HAP-1 (cell line): ENCODE data around the gene TXN.
"Not testable (repeated sequence)": the region's sequence is repeated elsewhere in the genome, so short reads cannot be mapped to it uniquely, and the experiment has no call there.

Experiments used
- DNase-seq, 2 experiments: peaks; one replicate each; pipeline ENCODE4 v3.0.0-alpha.2; 2016 to 2020; ENCODE audit warnings: low spot score in 2 of 2
- H3K27me3 ChIP-seq: fragments of 250-450 bp; sonication (Bioruptor Pico); 2 replicates; pipeline ENCODE4 v1.5.1; 2020; ENCODE audit warnings: low read depth, mild to moderate bottlenecking, moderate library complexity
- H3K36me3 ChIP-seq: fragments of 250-450 bp; sonication (Bioruptor Pico); replicated peaks from 2 replicates; pipeline ENCODE4 v1.5.1; 2020; ENCODE audit warnings: mild to moderate bottlenecking
- H3K4me1 ChIP-seq: fragments of 250-450 bp; sonication (Bioruptor Pico); 2 replicates; pipeline ENCODE4 v1.5.1; 2020; ENCODE audit warnings: mild to moderate bottlenecking
- H3K4me3 ChIP-seq: fragments of 250-450 bp; sonication (Bioruptor Pico); 2 replicates; pipeline ENCODE4 v1.5.1; 2020; ENCODE audit warnings: mild to moderate bottlenecking, moderate library complexity
- H3K9me3 ChIP-seq: fragments of 250-450 bp; sonication (Bioruptor Pico); 2 replicates; pipeline ENCODE4 v1.5.1; 2020; ENCODE audit warnings: mild to moderate bottlenecking, moderate library complexity
- in situ Hi-C: fragments of 300-500 bp; cut with MboI; formaldehyde crosslinking; loops from 3 replicates; pipeline ENCODE4 v1.14.3; 2020; ENCODE audit warnings: low sequenced_read_pairs, inconsistent platforms, mixed read lengths

TXN gene

GRCh38 chr9:110214090-110214489, 42.2 kb downstream of the TXN start:
- no peaks in the 10 kb centered on the region for H3K9me3 ChIP-seq
- H3K4me1 ChIP-seq, result no peaks in the 10 kb centered on the region
- no peak overlapping the region for H3K4me3 ChIP-seq
- peaks cover 12% of the 10 kb centered on the region for H3K27me3 ChIP-seq
- no peaks in the 10 kb centered on the region for H3K36me3 ChIP-seq
- in situ Hi-C loops, result no loop called here
- DNase-seq, result no peak

GRCh38 chr9:110213413-110214044, 42.8 kb downstream of the TXN start:
- Histone ChIP-seq H3K4me3 (no peak overlapping the region), H3K27me3 (peaks cover 12% of the 10 kb centered on the region), H3K36me3 (no peaks in the 10 kb centered on the region), H3K9me3 (no peaks in the 10 kb centered on the region), H3K4me1 (no peaks in the 10 kb centered on the region)
- in situ Hi-C loops, result no loop called here
- DNase-seq, result no peak

GRCh38 chr9:110208031-110208430, 48.3 kb downstream of the TXN start, which contains the start of gene C9orf152:
Gene C9orf152 (minus strand): TSS chr9:110208159. CDS start chr9:110207579, 580 bp downstream.
- no peaks in the 10 kb centered on the region for H3K36me3 ChIP-seq
- H3K9me3 ChIP-seq, result no peaks in the 10 kb centered on the region
- in situ Hi-C loops, result no loop called here
- no peaks in the 10 kb centered on the region for H3K4me1 ChIP-seq
- H3K27me3 ChIP-seq, result no peaks in the 10 kb centered on the region
- H3K4me3 ChIP-seq, result no peak within 1 kb of the TSS
- no peak for DNase-seq

GRCh38 chr9:110207071-110207641, 49.2 kb downstream of the TXN start:
- Histone ChIP-seq H3K36me3 (no peaks in the 10 kb centered on the region), H3K4me3 (no peak overlapping the region), H3K27me3 (no peaks in the 10 kb centered on the region), H3K9me3 (no peaks in the 10 kb centered on the region), H3K4me1 (no peaks in the 10 kb centered on the region)
- DNase-seq, result no peak
- in situ Hi-C loops, result no loop called here

GRCh38 chr9:110206389-110206788, 49.9 kb downstream of the TXN start:
- in situ Hi-C loops, result no loop called here
- H3K4me1 ChIP-seq, result no peaks in the 10 kb centered on the region
- H3K9me3 ChIP-seq, result no peaks in the 10 kb centered on the region
- DNase-seq, result no peak
- H3K4me3 ChIP-seq, result no peak overlapping the region
- no peaks in the 10 kb centered on the region for H3K36me3 ChIP-seq
- H3K27me3 ChIP-seq, result no peaks in the 10 kb centered on the region

- in situ Hi-C loops, H3K36me3 ChIP-seq, DNase-seq, H3K4me1 ChIP-seq, H3K9me3 ChIP-seq, H3K4me3 ChIP-seq, H3K27me3 ChIP-seq: not testable (repeated sequence)
Observed at GRCh38 chr9:110205612-110206011, 50.7 kb downstream of the TXN start.

- in situ Hi-C loops, result no loop called here
- H3K4me1 ChIP-seq, result no peaks in the 10 kb centered on the region
Observed at GRCh38 chr9:110202232-110202631, 54.1 kb downstream of the TXN start.

GRCh38 chr9:110199643-110200042, 56.7 kb downstream of the TXN start:
- Histone ChIP-seq H3K36me3 (no peaks in the 10 kb centered on the region), H3K4me3 (no peak overlapping the region), H3K27me3 (no peaks in the 10 kb centered on the region), H3K4me1 (no peaks in the 10 kb centered on the region), H3K9me3 (no peaks in the 10 kb centered on the region)
- no peak for DNase-seq
- in situ Hi-C loops, result loop anchor here (25.0 kb wide), 2 partner anchors 388 to 1088 kb away; partner anchors contain the start of gene SVEP1

More at GRCh38 chr9:110202232-110202631, 54.1 kb downstream of the TXN start:
- no peaks in the 10 kb centered on the region for H3K27me3 ChIP-seq
- DNase-seq, result no peak
- no peaks in the 10 kb centered on the region for H3K9me3 ChIP-seq
- H3K4me3 ChIP-seq, result no peak overlapping the region
- no peaks in the 10 kb centered on the region for H3K36me3 ChIP-seq

- in situ Hi-C loops, result loop anchor here (25.0 kb wide), 2 partner anchors 389 to 1089 kb away; partner anchors contain the start of gene SVEP1
- no peaks in the 10 kb centered on the region for H3K27me3 ChIP-seq
- H3K9me3 ChIP-seq, result no peaks in the 10 kb centered on the region
- no peaks in the 10 kb centered on the region for H3K4me1 ChIP-seq
- no peaks in the 10 kb centered on the region for H3K36me3 ChIP-seq
- no peak for DNase-seq
- no peak overlapping the region for H3K4me3 ChIP-seq
Observed at GRCh38 chr9:110198357-110198756, 58.0 kb downstream of the TXN start.

GRCh38 chr9:110197330-110198187, 58.7 kb downstream of the TXN start:
- Histone ChIP-seq H3K27me3 (no peaks in the 10 kb centered on the region), H3K36me3 (no peaks in the 10 kb centered on the region), H3K4me1 (no peaks in the 10 kb centered on the region), H3K4me3 (no peak overlapping the region), H3K9me3 (no peaks in the 10 kb centered on the region)
- in situ Hi-C loops, result loop anchor here (25.0 kb wide), 2 partner anchors 390 to 1090 kb away; partner anchors contain the start of gene SVEP1
- DNase-seq, result no peak

GRCh38 chr9:110196084-110196499, 60.2 kb downstream of the TXN start:
- not testable (repeated sequence) for DNase-seq, H3K27me3 ChIP-seq, H3K9me3 ChIP-seq, H3K4me3 ChIP-seq, H3K36me3 ChIP-seq, H3K4me1 ChIP-seq
- in situ Hi-C loops, result loop anchor here (25.0 kb wide), 2 partner anchors 391 to 1091 kb away; partner anchors contain the start of gene SVEP1
